Activated naive CD4-positive, alpha-beta T cell treated with anti-CD3 and anti-CD28 coated beads for 36 hours (primary cell): ENCODE results near the gene SLC51A. TPM values are rescaled to one million over a fixed set of nuclear protein-coding genes. Genes with fewer than 3 reads are reported as not detected.

Source experiments
- total RNA-seq, 2 experiments: library from RNA; stranded (reverse); gene quantifications; one replicate each; pipeline ENCODE4 v1.2.3, GENCODE V29; 2021

The SLC51A gene
- total RNA-seq, 2 experiments from 2014 or later, result not detected

Other genes with a start within 250 kb of the SLC51A start
- 100 to 1,000 TPM; 436 to 442 TPM for gene TFRC, start 134.4 kb upstream of the SLC51A start, total RNA-seq
- gene ZDHHC19, start 5.1 kb upstream of the SLC51A start, total RNA-seq, result not detected
- 10 to 100 TPM; 27.4 to 28.4 TPM for gene PCYT1A, start 71.2 kb downstream of the SLC51A start, total RNA-seq
- 10 to 100 TPM; 13.3 TPM for gene DYNLT2B, start 101.7 kb downstream of the SLC51A start, total RNA-seq
- gene TM4SF19, start 121.9 kb downstream of the SLC51A start, total RNA-seq, result not detected
- 10 to 100 TPM; 54.2 to 62.5 TPM for gene UBXN7, start 215.9 kb downstream of the SLC51A start, total RNA-seq